GM15510 (cell line): ENCODE data around the gene PPP1R3D.

ENCODE experiments used
- POLR2A ChIP-seq: IDR thresholded peaks from 3 replicates; pipeline ENCODE4 v1.6.1; 2011; ENCODE audit warnings: borderline replicate concordance; ENCODE audit not compliant: insufficient read length; ENCODE audit errors: extremely low read depth

The PPP1R3D gene

DNA sequence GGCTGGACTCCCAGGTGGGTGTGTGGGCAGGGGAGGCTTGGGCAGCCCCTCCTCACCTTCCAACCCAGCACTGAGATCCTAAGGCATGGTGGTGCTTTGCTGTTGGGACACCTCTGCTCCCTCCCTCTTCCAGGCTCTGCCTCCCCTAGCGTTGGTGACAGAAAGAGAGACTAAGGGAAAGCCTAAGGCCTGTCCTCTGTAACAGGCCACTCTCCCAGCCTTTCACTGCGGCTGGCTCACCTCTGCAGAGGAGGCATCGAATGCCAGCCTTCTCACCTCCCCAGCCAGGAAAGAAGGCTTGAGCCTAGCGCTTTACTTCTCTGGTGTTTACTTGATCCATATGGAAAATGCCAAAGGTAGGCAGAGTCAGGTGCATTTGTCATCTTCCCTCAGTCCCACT, 14.6 kb upstream of the PPP1R3D start:
- no peak for TF ChIP-seq POLR2A

DNA sequence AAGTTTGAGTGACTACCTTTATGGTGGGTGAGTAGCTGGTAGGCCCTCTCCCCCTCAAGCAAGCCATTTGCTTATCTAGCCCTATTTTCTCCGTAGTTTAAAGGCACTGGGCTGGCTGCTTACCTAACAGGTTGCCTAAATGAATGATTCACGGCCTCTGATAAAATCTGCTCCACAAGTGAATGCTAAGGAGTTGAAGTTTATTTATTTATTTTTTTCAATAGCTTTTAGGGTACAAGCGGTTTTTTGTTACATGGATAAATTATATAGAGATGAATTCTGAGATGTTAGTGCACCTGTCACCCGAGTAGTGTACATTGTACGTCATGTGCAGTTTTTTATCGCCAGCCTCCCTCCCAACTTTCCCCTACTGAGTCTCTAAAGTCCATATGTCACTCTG, 9.8 kb upstream of the PPP1R3D start:
- no peak for TF ChIP-seq POLR2A

DNA sequence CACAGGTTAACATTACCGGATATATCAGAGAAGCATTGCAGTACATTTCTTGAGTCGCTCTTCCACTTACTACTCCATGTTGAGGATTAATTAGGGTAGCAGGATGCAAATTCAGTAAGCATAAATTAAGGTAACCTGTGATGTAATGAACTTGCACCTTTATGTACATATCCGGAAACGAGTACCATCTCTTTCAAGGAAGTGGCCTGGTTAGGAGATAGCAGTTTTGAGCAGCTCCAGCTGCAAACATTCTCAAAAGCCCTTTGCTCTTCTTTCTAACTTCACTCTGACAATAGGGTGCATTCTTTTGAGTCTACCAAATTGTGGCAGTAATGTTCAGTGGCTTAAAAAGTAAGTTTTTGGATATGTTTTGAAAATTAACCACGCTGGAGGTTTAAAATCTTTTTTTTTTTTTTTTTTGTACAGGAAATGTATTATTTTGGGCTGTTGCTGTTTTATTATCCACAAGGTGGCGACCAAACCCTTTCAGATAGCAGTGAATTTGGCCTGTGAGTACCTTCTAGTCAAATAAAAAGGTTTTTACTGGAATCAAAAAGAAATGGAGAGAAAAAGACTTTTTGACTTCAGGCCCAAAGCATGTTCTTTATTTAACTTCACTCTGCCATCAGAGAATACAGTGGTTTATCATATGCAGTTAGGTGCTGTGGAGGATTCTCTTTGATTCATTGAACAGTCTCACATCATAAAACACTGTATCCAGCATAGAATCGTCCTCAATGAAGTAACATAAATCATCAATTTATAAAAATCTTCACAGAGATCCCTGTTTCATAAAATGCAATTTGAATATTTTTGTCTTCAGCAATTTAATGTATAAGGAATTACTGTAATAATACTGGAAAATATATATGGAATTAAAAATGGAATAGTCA, 9.0 kb upstream of the PPP1R3D start:
- TF ChIP-seq POLR2A: no peak

DNA sequence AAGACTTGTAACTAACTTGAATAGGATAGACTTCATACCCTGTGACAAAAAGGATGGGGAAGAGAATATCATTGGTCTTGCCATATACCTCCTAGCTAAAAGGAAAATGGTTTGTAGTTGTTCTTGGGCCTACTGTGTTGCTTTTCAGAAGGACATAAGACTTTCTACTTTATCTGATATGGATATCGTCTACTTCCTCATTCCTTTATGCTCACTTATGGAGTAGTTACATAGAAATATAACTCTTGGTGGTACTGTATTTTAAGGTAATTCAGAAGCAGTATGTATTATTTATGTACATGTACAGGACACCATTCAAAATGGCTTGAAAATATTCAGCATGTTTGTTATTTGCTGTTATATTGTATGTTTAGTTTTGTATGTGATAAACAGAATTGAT, 8.1 kb upstream of the PPP1R3D start:
- no peak for TF ChIP-seq POLR2A

DNA sequence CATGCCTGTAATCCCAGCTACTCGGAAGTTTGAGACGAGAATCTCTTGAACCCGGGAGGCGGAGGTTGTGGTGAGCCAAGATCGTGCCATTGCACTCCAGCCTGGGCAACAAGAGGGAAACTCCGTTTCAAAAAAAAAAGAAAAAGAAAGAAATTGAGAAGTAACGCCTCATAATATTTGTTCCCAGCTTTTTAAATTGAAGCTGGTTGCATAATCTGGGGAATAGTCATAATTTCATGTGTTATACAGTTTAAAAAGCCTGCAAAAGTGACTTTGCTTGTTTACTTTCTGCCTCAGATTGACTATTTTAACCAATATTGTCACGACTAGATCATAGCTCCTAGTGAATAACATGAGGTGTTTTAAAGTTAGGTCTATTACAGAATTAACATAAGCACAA, 7.3 kb upstream of the PPP1R3D start:
- no peak for TF ChIP-seq POLR2A

DNA sequence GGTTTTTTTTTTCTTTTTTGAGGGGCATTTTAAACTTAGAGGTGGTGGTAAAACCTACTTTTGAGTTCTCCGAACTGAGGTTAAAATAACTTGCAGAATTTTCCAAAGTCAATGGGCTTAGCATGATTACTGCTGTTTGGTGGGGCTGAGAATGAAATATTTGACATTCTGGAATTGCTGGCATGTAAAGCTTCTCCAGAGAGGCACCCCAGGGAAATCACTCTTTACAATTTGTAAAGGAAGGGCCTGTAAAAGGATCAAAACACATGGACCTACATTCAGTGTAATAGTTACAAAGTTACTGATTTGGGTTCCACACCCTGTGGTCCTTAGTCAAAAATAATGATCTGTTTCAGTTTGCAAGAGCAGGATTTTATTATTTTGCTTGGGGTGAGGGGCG, 5.6 kb upstream of the PPP1R3D start:
- TF ChIP-seq POLR2A: no peak

DNA sequence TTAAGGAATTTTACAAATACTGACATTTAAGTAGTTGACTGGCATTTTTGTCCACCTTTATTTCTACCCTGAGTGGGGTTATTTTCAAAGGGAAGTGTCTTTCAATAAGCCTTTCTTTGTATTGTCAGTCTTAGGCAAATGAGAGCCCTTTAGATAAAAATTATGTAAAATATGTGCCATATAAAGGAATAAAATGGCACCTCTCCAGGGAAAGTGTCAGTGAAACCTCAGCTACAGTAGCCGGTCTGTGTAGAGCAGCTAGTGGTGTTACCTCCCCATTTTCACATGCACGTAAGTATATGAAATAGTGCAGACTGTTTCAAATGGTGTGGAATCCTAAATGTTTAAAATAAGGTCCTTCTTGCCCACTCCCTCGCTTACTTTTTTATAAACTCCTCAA, 5.1 kb upstream of the PPP1R3D start:
- TF ChIP-seq POLR2A: no peak

DNA sequence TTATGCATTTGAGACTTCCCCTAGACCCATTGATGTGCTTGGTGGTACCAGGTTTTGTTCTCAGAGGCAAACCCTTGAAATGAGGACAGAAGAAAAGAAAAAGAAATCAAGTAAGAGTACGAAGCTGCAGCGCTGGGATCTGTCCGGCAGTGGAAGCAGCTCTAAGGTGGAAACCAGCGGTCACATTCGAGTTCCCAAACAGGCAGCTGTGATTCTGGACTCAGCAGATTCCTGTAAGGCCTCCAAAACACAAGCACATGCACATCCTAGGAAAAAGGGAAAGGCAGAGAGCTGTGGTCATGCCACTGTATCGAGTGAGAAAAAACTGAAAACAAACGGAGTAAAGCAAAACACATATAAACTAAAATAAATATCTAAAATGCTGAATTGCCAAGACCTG, 4.6 kb upstream of the PPP1R3D start:
- TF ChIP-seq POLR2A: no peak

DNA sequence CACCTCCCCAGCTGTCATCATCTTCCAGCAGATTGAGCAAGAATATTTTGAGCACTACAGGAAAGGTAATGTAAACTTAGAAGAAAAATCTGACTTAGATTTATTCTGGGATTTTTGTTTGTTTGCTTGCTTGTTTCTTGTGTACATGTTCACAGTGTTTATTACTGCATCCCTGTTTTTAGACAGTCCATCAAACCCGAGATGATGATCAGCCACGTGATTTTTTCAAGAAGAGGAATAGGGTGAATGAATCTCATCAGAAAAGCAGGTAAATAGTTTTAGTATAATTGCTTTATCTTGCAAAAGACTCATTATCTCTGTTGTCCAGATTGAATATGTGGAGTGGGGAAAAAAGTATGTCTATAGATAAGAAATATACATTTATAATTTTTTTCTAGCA, 2.1 kb upstream of the PPP1R3D start:
- TF ChIP-seq POLR2A: no peak

DNA sequence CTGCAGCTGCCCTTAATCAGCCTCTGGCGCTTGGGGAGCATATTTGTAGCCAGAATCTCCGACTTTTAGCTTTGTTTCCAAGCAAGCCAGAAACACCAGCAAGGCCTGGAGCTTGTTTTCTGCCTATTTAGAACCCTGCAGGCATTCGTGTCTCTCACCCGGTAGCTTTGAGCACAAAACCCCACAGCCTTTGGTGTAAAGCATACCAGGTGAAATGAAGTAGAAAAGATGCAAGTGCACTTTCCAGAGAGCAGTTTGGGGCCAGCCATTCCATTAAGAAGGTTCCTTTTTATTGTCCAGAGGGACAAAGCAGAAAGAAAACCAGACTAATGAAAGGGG, 820 bp upstream of the PPP1R3D start:
- TF ChIP-seq POLR2A: no peak

DNA sequence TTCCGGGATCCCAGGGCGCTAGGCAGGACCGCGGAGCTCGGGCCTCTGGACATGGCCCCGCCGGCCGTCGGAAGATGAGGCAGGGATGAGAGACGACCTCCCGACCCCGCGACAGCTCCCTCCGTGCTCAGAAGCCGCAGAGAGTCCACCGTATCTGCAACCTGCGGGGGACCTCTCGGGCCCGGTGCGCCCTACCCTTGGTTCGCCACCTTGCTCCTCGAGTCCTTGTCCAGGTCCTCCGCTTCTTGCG, 301 bp downstream of the PPP1R3D start:
- no peak for TF ChIP-seq POLR2A

DNA sequence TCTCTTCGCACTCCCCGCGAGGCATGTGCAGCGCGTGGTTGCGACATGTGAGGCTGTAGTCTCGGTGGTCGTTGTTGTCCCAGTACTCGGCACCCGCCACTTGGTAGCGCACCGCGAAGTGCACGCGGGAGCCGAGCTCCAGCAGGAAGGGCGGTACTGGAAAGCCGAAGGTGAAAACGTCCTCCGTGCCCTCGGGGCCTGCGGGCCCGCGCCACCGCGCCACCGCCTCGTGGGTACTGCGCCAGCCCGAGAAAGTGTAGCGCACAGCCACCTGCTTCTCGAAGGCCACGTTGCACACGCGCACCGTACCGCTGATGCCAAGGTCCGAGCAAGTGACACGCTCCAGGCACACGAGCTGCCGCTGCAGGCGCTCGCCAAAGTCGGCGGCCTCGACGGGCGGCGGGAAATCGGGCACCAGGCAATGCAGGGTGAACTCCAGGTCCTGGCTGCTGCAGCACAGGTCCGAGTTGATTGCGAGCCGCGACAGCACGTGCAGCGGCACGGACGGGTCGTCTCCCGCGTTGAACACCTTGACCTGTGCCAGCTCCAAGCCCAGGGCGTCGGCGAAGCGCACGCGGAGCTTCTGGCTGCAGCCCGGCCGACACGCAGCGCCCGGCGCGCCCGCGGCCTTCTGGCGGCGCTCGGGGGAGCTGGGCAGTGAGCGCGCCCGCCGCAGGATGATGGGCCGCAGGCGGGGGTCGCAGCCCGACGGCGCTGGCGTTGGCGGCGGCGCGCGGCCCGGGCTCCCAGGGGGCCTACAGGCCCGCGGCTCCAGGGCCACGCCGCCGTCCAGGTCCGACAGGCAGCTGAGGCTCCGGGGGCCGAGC, 840 bp downstream of the PPP1R3D start:
- TF ChIP-seq POLR2A: no peak

DNA sequence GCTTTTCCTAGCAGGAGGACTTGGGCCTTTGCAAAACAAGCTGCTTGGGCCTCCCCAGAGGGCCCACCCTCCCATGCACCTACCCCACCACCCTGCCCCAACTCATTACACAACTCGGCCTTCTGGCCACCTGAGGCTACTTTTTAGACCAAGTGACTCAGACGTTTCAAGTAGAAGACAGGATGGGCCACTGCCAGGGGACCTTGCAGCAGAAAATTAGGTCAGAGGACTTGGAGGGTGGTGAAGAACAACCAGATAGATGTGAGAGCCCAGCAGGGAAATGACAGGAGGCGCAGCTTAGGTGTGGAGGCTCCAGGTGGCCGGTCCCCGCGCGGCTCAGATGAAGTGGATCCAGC, 1.4 kb downstream of the PPP1R3D start:
- no peak for TF ChIP-seq POLR2A

DNA sequence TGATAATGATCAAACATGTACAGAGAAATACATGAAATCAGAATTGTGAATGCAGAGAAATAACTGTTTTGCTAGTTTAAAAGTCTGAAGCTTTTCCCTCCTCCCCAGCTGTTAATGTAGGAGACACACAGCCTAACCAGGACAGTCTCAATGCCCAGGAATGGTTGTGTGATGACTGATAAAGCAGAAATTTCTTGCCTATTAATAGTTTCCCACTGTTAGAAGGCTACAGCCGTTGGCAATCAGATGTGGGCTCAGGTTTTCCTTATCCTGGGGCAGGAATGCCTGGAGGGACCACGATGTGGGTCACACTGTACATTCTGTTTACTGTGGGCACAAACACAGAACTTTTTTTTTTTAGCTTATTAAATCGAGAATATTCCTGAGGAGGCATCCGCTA, 1.9 kb downstream of the PPP1R3D start:
- TF ChIP-seq POLR2A: no peak

DNA sequence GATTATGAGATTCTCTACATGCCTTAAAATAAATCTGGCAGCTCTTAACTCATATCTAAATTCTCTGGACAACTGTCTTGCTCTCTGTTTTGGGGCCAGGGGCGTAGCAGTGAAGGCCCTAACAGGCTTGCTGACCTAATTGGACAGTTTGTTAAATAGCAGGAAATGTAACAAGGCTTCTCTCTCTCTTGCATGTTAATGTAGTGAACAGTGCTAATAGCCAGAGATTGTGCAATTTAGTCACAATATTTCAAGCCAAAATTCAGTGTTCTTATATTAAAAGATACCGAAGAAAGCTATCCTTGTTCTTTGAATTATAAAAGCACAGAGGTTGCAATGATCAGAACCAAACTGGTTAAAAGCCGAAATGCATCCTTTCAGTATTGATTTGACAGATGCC, 3.0 kb downstream of the PPP1R3D start:
- TF ChIP-seq POLR2A: no peak

DNA sequence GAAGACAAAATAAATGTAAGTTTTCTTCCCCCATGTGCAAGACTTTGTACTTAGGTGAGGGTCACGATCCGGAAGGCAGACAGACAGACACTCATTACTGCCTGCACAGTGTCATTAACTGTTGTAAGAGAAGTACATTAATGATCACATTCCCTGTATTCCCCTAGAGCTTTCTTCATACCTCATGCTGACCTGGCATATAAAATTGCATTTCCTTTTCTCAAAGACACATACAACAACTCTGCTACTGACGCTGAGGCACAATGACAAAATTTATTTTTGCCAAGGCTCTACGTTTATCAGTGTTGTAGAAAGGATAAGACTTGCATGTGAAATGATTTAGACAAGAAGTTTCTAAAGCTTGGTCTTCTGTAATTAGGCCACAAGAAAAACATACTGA, 3.7 kb downstream of the PPP1R3D start:
- no peak for TF ChIP-seq POLR2A
